22Rv1 (cell line): Measurements from ENCODE around the gene CCR4.
"Not testable (repeated sequence)": the region's sequence is repeated elsewhere in the genome, so short reads cannot be mapped to it uniquely, and the experiment has no call there.

Experiments used
- H3K27ac ChIP-seq: fragments of 450-650 bp; 2 replicates; pipeline ENCODE4 v1.5.1; 2017
- CTCF ChIP-seq: fragments of 450-650 bp; IDR thresholded peaks from 2 replicates; pipeline ENCODE4 v1.5.1; 2017; ENCODE audit warnings: mild to moderate bottlenecking
- ZFX ChIP-seq: fragments of 450-650 bp; IDR thresholded peaks from 2 replicates; pipeline ENCODE4 v1.6.1; 2017; ENCODE audit warnings: antibody characterized with exemption, borderline replicate concordance

Gene CCR4

GRCh38 chr3:32977861-32978260 is 26.4 kb downstream of the CCR4 start:
- TF ChIP-seq ZFX (no peak), CTCF (no peak)
- no peak overlapping the region for H3K27ac ChIP-seq

GRCh38 chr3:32978331-32978730 is 26.9 kb downstream of the CCR4 start:
- TF ChIP-seq CTCF (no peak), ZFX (no peak)

GRCh38 chr3:32983124-32983523 is 31.7 kb downstream of the CCR4 start:
- no peak for TF ChIP-seq CTCF
- TF ChIP-seq ZFX = no peak
- H3K27ac ChIP-seq = no peak overlapping the region

More at GRCh38 chr3:32978331-32978730, 26.9 kb downstream of the CCR4 start:
- H3K27ac ChIP-seq = no peak overlapping the region

- not testable (repeated sequence) for H3K27ac ChIP-seq
Observed at GRCh38 chr3:32984918-32985317, 33.5 kb downstream of the CCR4 start.

- TF ChIP-seq ZFX (no peak), CTCF (no peak)
- H3K27ac ChIP-seq = no peak overlapping the region
Observed at GRCh38 chr3:32989171-32989570, 37.7 kb downstream of the CCR4 start.

- no peak overlapping the region for H3K27ac ChIP-seq
- TF ChIP-seq CTCF = no peak
- TF ChIP-seq ZFX = no peak
Observed at GRCh38 chr3:32990116-32990515, 38.7 kb downstream of the CCR4 start.

- H3K27ac ChIP-seq = no peak overlapping the region
- TF ChIP-seq ZFX = no peak
- no peak for TF ChIP-seq CTCF
Observed at GRCh38 chr3:32991781-32992180, 40.3 kb downstream of the CCR4 start.

- TF ChIP-seq CTCF = no peak
- no peak for TF ChIP-seq ZFX
- no peak overlapping the region for H3K27ac ChIP-seq
Observed at GRCh38 chr3:32992310-32992686, 40.9 kb downstream of the CCR4 start.
